HCT116 (cell line): Measurements from ENCODE around the gene KRT82.

Source experiments
- CTCF ChIP-seq, 3 experiments: fragments of 200-600 bp in 1 of 3; sonication (generic) in 1 of 3; IDR thresholded peaks in 2 of 3; conservative IDR thresholded peaks in 1 of 3; 2 replicates each; pipeline ENCODE4 v1.5.1; 2012 to 2017; ENCODE audit warnings: low read depth in 2 of 3, low read length in 2 of 3, antibody characterized with exemption in 1 of 3, borderline replicate concordance in 1 of 3, control low read depth in 1 of 3, mild to moderate bottlenecking in 1 of 3, mixed read lengths in 1 of 3, mixed run types in 1 of 3, moderate library complexity in 1 of 3; ENCODE audit not compliant: insufficient read depth in 1 of 3
- POLR2A ChIP-seq: IDR thresholded peaks from 2 replicates; pipeline ENCODE4 v1.7.0; 2011; ENCODE audit warnings: borderline replicate concordance; ENCODE audit not compliant: insufficient read depth, insufficient read length; ENCODE audit errors: extremely low read depth
- POLR2AphosphoS5 ChIP-seq: IDR thresholded peaks from 2 replicates; pipeline ENCODE4 v1.6.1; 2011; ENCODE audit warnings: mild to moderate bottlenecking, low read depth, low read length, moderate library complexity
- TCF7L2 ChIP-seq: IDR thresholded peaks from 2 replicates; pipeline ENCODE4 v1.7.0; 2011; ENCODE audit warnings: borderline replicate concordance, inconsistent platforms; ENCODE audit not compliant: insufficient read depth, insufficient read length; ENCODE audit errors: extremely low read depth

- TF ChIP-seq POLR2AphosphoS5: no peak
- peak in 2 of 3 experiments; percentile 35 to 40; a peak in 3 of 6 replicates for TF ChIP-seq CTCF (IDR thresholded peaks at IDR 0.05 in 2 of 3, conservative IDR thresholded peaks at IDR 0.05 in 1 of 3; ENCODE audit: borderline replicate concordance in 1 of 3, insufficient read depth in 1 of 3, low read depth in 2 of 3, low read length in 2 of 3)
- no peak for TF ChIP-seq POLR2A
- no peak for TF ChIP-seq TCF7L2
Observed at GRCh38 chr12:52413782-52414345, 7.7 kb upstream of the KRT82 start.
